ENCODE measurements around the gene TSSK3. TPM values are rescaled to one million over a fixed set of nuclear protein-coding genes. Genes with fewer than 3 reads are reported as not detected.

The TSSK3 gene
- total RNA-seq, 2 experiments from 2014 or later, result 0.98 TPM; not detected in 1

DNA sequence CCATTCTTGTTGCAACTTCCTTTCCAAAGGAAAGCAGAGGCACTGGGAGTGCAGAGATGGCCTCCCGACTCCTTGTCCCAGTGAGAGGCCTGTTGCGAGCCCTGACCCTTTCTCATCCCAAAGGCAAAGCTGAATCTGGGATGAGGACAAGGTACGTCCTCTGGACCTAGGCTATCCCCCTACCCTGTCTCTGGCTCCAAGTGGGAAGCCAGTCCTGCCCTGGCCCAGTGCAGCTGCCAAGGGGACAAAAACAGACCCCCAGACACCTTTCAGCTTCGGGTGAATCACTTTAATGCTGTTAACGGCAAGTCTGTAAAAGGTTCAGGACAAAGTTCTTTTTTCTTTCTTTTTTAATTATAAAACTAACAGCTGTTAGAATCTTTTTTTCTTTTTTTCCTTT lies 2.5 kb downstream of the TSSK3 start:
- Histone ChIP-seq H3K27ac (ENCODE audit: low read depth in 1 of 2, low read length in 2 of 2) (no peak overlapping the region), H3K27me3 (ENCODE audit: control insufficient read depth in 1 of 2, insufficient read depth in 2 of 2, low read length in 2 of 2) (peaks cover 0 to 3% of the 10 kb centered on the region in 2 experiments), H3K4me1 (ENCODE audit: insufficient read depth, low read length) (peaks cover 24% of the 10 kb centered on the region), H3K9me3 (ENCODE audit: control insufficient read depth in 1 of 2, insufficient read depth in 1 of 2, low read length in 2 of 2) (no peaks in the 10 kb centered on the region), H3K4me3 (ENCODE audit: low read length) (no peak overlapping the region), H3K36me3 (ENCODE audit: insufficient read depth, low read length) (peaks cover 54% of the 10 kb centered on the region)
- ChIA-PET POLR2A (interaction anchor here (0.5 to 4.3 kb wide), 3 partner anchors 28 to 451 kb away, joined by 3 to 16 read pairs (median 3); partner anchors contain the start of genes BSDC1 and MARCKSL1), CTCF (no interaction called here)
- Mint-ChIP-seq H3K4me3 (no peak overlapping the region), H3K27ac (no peak overlapping the region), H3K36me3 (ENCODE audit: low read depth) (peaks cover 79% of the 10 kb centered on the region), H3K27me3 (peaks cover 5% of the 10 kb centered on the region), H3K9me3 (no peaks in the 10 kb centered on the region), H3K4me1 (ENCODE audit: low read depth) (peaks cover 13% of the 10 kb centered on the region)
- ATAC-seq (ENCODE audit: poor library complexity) (no peak), DNase-seq (no peak)
- intact Hi-C loops (cut with DNase I, micrococcal nuclease), result no loop called here
- TF ChIP-seq, protein P1, sequence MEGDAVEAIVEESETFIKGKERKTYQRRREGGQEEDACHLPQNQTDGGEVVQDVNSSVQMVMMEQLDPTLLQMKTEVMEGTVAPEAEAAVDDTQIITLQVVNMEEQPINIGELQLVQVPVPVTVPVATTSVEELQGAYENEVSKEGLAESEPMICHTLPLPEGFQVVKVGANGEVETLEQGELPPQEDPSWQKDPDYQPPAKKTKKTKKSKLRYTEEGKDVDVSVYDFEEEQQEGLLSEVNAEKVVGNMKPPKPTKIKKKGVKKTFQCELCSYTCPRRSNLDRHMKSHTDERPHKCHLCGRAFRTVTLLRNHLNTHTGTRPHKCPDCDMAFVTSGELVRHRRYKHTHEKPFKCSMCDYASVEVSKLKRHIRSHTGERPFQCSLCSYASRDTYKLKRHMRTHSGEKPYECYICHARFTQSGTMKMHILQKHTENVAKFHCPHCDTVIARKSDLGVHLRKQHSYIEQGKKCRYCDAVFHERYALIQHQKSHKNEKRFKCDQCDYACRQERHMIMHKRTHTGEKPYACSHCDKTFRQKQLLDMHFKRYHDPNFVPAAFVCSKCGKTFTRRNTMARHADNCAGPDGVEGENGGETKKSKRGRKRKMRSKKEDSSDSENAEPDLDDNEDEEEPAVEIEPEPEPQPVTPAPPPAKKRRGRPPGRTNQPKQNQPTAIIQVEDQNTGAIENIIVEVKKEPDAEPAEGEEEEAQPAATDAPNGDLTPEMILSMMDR (IDR thresholded peaks at IDR 0.05), result no peak

DNA sequence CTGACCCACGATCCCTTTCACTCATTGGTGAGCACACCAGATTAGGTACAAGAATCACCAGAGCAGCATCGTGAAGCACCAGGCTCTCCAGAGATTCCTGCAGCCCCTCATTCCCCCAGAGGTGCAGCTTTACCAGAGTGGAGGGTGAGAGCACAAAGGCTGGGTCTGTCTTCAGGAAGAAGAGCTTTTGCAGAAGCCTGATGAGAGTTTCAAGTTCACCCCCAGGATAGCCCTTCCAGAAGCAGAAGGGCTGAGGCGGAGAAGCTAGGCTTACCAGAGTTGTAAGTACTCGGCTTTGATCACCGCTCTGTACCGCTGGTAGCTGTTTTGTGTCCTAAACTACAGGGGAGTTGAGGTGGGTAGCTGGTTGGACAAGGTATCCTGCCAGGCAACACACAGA lies 3.1 kb downstream of the TSSK3 start:
- Mint-ChIP-seq H3K9me3 (no peaks in the 10 kb centered on the region), H3K4me1 (ENCODE audit: low read depth) (peaks cover 11% of the 10 kb centered on the region), H3K4me3 (peak overlapping the region; percentile 20), H3K27ac (peak overlapping the region; percentile 56), H3K27me3 (peaks cover 5% of the 10 kb centered on the region), H3K36me3 (ENCODE audit: low read depth) (peaks cover 78% of the 10 kb centered on the region)
- intact Hi-C loops (cut with DNase I, micrococcal nuclease), result no loop called here
- peaks cover 19% of the 10 kb centered on the region for H3K4me1 ChIP-seq (ENCODE audit: insufficient read depth, low read length)
- ChIA-PET CTCF (no interaction called here), POLR2A (interaction anchor here (0.5 to 4.3 kb wide), 4 partner anchors 29 to 451 kb away, joined by 3 to 16 read pairs (median 3); partner anchors contain the start of genes BSDC1 and MARCKSL1)
- TF ChIP-seq, protein P1 (IDR thresholded peaks at IDR 0.05), result no peak
- peaks cover 0 to 3% of the 10 kb centered on the region in 2 experiments for H3K27me3 ChIP-seq (ENCODE audit: control insufficient read depth in 1 of 2, insufficient read depth in 2 of 2, low read length in 2 of 2)
- peaks cover 55% of the 10 kb centered on the region for H3K36me3 ChIP-seq (ENCODE audit: insufficient read depth, low read length)
- H3K27ac ChIP-seq (ENCODE audit: low read depth in 1 of 2, low read length in 2 of 2), result no peak overlapping the region
- H3K4me3 ChIP-seq (ENCODE audit: low read length), result no peak overlapping the region
- ATAC-seq (ENCODE audit: poor library complexity), result no peak
- no peaks in the 10 kb centered on the region for H3K9me3 ChIP-seq (ENCODE audit: control insufficient read depth in 1 of 2, insufficient read depth in 1 of 2, low read length in 2 of 2)
- no peak for DNase-seq

DNA sequence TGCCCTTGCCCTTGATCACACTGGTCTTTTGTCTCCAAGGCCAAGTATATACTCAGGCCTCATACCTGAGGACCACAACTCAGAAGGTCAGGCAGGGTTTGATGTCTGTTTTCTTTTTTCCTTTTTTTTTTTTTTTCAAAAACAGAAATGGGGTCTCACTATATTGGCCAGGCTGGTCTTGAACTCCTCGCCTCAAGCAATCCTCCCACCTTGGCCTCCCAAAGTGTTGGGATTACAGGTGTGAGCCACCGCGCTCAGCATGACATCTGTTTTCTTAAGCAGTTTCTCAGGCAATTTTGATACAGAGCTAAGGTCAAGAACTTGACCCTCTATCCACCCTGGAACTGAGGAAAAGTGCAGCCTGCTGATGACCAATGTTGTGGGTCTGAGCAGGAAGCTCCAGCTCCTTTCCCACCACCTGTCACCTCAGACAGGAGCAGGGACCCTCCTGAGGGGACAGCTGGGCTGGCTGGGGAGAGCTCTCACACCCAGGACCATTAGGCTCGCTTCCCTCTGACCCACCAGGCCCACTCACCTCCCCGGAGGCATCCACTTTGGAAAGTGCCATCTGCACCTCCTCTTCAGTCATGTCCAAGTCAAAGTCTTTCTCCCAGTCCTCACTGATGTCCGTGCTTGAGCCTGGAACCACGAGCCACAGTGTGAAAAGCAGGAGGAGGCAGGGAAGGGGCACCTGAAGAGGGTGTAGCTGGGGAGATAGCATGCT lies 5.7 kb downstream of the TSSK3 start:
- Mint-ChIP-seq H3K27me3 (no peaks in the 10 kb centered on the region), H3K36me3 (ENCODE audit: low read depth) (peaks cover 80% of the 10 kb centered on the region), H3K9me3 (no peaks in the 10 kb centered on the region), H3K4me1 (ENCODE audit: low read depth) (peaks cover 17% of the 10 kb centered on the region), H3K4me3 (no peak overlapping the region), H3K27ac (no peak overlapping the region)
- peaks cover 15% of the 10 kb centered on the region for H3K4me1 ChIP-seq (ENCODE audit: insufficient read depth, low read length)
- no peaks in the 10 kb centered on the region for H3K9me3 ChIP-seq (ENCODE audit: control insufficient read depth in 1 of 2, insufficient read depth in 1 of 2, low read length in 2 of 2)
- H3K27ac ChIP-seq (ENCODE audit: low read depth in 1 of 2, low read length in 2 of 2), result no peak overlapping the region
- no peak overlapping the region for H3K4me3 ChIP-seq (ENCODE audit: low read length)
- CTCF ChIA-PET, result interaction anchor here (0.9 kb wide), 1 partner anchor 33 kb away, joined by 3 read pairs; no protein-coding TSS in a partner anchor
- TF ChIP-seq, protein P1 (IDR thresholded peaks at IDR 0.05), result no peak
- DNase-seq (no peak), ATAC-seq (ENCODE audit: poor library complexity) (no peak)
- peaks cover 67% of the 10 kb centered on the region for H3K36me3 ChIP-seq (ENCODE audit: insufficient read depth, low read length)
- POLR2A ChIA-PET, result no interaction called here
- intact Hi-C loops (cut with DNase I, micrococcal nuclease), result no loop called here
- no peaks in the 10 kb centered on the region for H3K27me3 ChIP-seq (ENCODE audit: control insufficient read depth in 1 of 2, insufficient read depth in 2 of 2, low read length in 2 of 2)
